PC-3 (cell line): ENCODE data around the gene ERGIC3. TPM values are rescaled to one million over a fixed set of nuclear protein-coding genes. Genes with fewer than 3 reads are reported as not detected.

Source experiments
- ATAC-seq: fragments of 200-7000 bp; cut with Tn5 transposase; 2 replicates; pipeline ENCODE4 v1.9.1; 2020; ENCODE audit warnings: mild to moderate bottlenecking, moderate library complexity
- BruUV-seq: library from RNA; stranded (reverse); fragments of 400-500 nt; replicated peaks from 2 replicates; lab custom pipeline; 2021; lab: Mats Ljungman, UMichigan
- CTCF ChIA-PET: fragments of 300-600 bp; sonication (Branson Sonifier 250); formaldehyde crosslinking; loops from one replicate; lab custom pipeline; 2022; ENCODE audit warnings: antibody characterized with exemption; lab: Charles Lee
- POLR2A ChIA-PET: fragments of 300-600 bp; sonication (Branson Sonifier 250); formaldehyde crosslinking; loops from one replicate; lab custom pipeline; 2022; ENCODE audit warnings: antibody characterized with exemption; ENCODE audit not compliant: unreplicated experiment; lab: Charles Lee
- DNase-seq: peaks from one replicate; pipeline ENCODE4 v3.0.0-alpha.2; 2015
- H2AFZ ChIP-seq: fragments of 300-600 bp; sonication (generic); 2 replicates; pipeline ENCODE4 v1.6.0; 2016; ENCODE audit warnings: antibody characterized with exemption, low read length
- H3F3A ChIP-seq: fragments of 300-600 bp; sonication (generic); one replicate; pipeline ENCODE4 v1.6.0; 2017; ENCODE audit warnings: antibody characterized with exemption, low read length, control low read depth, mild to moderate bottlenecking; ENCODE audit not compliant: unreplicated experiment
- H3K27ac ChIP-seq: fragments of 300-600 bp; sonication (generic); 2 replicates; pipeline ENCODE4 v1.5.1; 2016; ENCODE audit warnings: mild to moderate bottlenecking, low read length
- H3K27me3 ChIP-seq: fragments of 300-600 bp; sonication (generic); 2 replicates; pipeline ENCODE4 v1.6.1; 2016; ENCODE audit warnings: low read length, mixed read lengths
- H3K36me3 ChIP-seq: fragments of 300-600 bp; sonication (generic); 2 replicates; pipeline ENCODE4 v1.6.1; 2016; ENCODE audit warnings: low read depth, mixed run types, low read length, mixed read lengths
- H3K4me1 ChIP-seq: fragments of 300-600 bp; sonication (generic); 2 replicates; pipeline ENCODE4 v1.5.1; 2016; ENCODE audit warnings: low read length; ENCODE audit not compliant: insufficient read depth
- H3K4me2 ChIP-seq: fragments of 300-600 bp; sonication (generic); 2 replicates; pipeline ENCODE4 v1.6.0; 2016; ENCODE audit warnings: low read length
- H3K4me3 ChIP-seq: fragments of 300-600 bp; sonication (generic); 2 replicates; pipeline ENCODE4 v1.5.1; 2016; ENCODE audit warnings: mild to moderate bottlenecking, low read length, mixed read lengths
- H3K79me2 ChIP-seq: fragments of 300-600 bp; sonication (generic); 2 replicates; pipeline ENCODE4 v1.6.1; 2017; ENCODE audit warnings: low read length, mixed read lengths
- H3K9ac ChIP-seq: fragments of 300-600 bp; sonication (generic); 2 replicates; pipeline ENCODE4 v1.6.0; 2016; ENCODE audit warnings: mild to moderate bottlenecking, low read length
- H3K9me2 ChIP-seq: fragments of 300-600 bp; sonication (generic); replicated peaks from 2 replicates; pipeline ENCODE4 v1.6.1; 2016; ENCODE audit warnings: mixed run types, low read length, mixed read lengths
- H3K9me3 ChIP-seq: fragments of 300-600 bp; sonication (generic); 2 replicates; pipeline ENCODE4 v1.6.1; 2016; ENCODE audit warnings: low read length, mixed read lengths
- H4K20me1 ChIP-seq: fragments of 300-600 bp; sonication (generic); 2 replicates; pipeline ENCODE4 v1.6.1; 2016; ENCODE audit warnings: low read length, mixed read lengths
- EZH2 ChIP-seq: fragments of 300-600 bp; sonication (generic); IDR thresholded peaks from one replicate; pipeline ENCODE4 v1.6.1; 2017; ENCODE audit warnings: antibody characterized with exemption, mild to moderate bottlenecking, low read length; ENCODE audit not compliant: unreplicated experiment
- EZH2phosphoT487 ChIP-seq: fragments of 300-600 bp; sonication (generic); IDR thresholded peaks from 2 replicates; pipeline ENCODE4 v1.6.1; 2018; ENCODE audit warnings: mild to moderate bottlenecking, antibody characterized with exemption, low read length, borderline replicate concordance
- intact Hi-C: fragments of 100-400 bp; cut with micrococcal nuclease; formaldehyde crosslinking; loops from 2 replicates; pipeline ENCODE4 v1.9.0; 2023
- total RNA-seq: library from RNA; depleted of rRNA; stranded (reverse); fragments of >200 nt; gene quantifications from 2 replicates; pipeline ENCODE4 v1.2.3, GENCODE V29; 2014
- TF ChIP-seq, protein P1 (sequence below): fragments of 300-600 bp; sonication (generic); conservative IDR thresholded peaks from 2 replicates; pipeline ENCODE4 v1.5.1; 2017; ENCODE audit warnings: antibody characterized with exemption, low read depth, mild to moderate bottlenecking, low read length

ERGIC3 gene
- total RNA-seq, 1 experiment from 2014 or later, result 284 TPM

GRCh38 chr20:35496481-35496880, 45.4 kb upstream of the ERGIC3 start:
- H3K4me2 ChIP-seq, result no peak overlapping the region
- H3K9ac ChIP-seq, result no peak overlapping the region
- DNase-seq, result no peak
- no peaks in the 10 kb centered on the region for H3K79me2 ChIP-seq
- intact Hi-C loops, result no loop called here
- H4K20me1 ChIP-seq, result no peaks in the 10 kb centered on the region
- ATAC-seq, result no peak
- no peaks in the 10 kb centered on the region for H3K4me1 ChIP-seq
- H3K9me2 ChIP-seq, result no peaks in the 10 kb centered on the region
- H2AFZ ChIP-seq, result no peak overlapping the region
- no TSS peak for BruUV-seq
- no peak overlapping the region for H3K4me3 ChIP-seq
- TF ChIP-seq EZH2phosphoT487 (no peak), EZH2 (no peak)
- TF ChIP-seq, protein P1, sequence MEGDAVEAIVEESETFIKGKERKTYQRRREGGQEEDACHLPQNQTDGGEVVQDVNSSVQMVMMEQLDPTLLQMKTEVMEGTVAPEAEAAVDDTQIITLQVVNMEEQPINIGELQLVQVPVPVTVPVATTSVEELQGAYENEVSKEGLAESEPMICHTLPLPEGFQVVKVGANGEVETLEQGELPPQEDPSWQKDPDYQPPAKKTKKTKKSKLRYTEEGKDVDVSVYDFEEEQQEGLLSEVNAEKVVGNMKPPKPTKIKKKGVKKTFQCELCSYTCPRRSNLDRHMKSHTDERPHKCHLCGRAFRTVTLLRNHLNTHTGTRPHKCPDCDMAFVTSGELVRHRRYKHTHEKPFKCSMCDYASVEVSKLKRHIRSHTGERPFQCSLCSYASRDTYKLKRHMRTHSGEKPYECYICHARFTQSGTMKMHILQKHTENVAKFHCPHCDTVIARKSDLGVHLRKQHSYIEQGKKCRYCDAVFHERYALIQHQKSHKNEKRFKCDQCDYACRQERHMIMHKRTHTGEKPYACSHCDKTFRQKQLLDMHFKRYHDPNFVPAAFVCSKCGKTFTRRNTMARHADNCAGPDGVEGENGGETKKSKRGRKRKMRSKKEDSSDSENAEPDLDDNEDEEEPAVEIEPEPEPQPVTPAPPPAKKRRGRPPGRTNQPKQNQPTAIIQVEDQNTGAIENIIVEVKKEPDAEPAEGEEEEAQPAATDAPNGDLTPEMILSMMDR, result no peak
- H3K27me3 ChIP-seq, result no peaks in the 10 kb centered on the region
- ChIA-PET CTCF (no interaction called here), POLR2A (no interaction called here)
- no peak overlapping the region for H3K27ac ChIP-seq
- peaks cover 61% of the 10 kb centered on the region for H3K36me3 ChIP-seq
- no peaks in the 10 kb centered on the region for H3K9me3 ChIP-seq
- no peaks in the 10 kb centered on the region for H3F3A ChIP-seq

DNA sequence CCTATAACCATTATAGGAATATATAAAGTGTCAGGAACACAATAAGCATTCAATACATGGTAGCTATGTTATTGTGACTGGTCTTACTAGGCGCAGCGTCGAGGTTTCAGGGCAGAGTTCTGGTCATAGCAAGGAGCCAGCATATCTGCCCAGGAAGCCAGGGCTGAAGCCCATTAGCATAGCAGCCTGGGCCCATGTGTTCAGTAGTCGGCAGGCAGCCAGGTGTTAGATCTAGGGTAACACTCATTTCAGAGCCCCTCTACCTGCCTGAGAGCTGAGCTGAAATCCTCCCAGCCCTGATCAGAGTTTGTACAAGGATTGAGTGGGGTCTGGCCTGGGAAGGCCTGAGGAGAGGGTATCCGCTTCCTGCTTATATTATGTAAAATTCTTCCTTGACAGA, 44.6 kb upstream of the ERGIC3 start:
- Histone ChIP-seq H2AFZ (no peak overlapping the region), H3K4me1 (no peaks in the 10 kb centered on the region), H3K27ac (no peak overlapping the region), H3K27me3 (no peaks in the 10 kb centered on the region), H4K20me1 (no peaks in the 10 kb centered on the region), H3K4me3 (no peak overlapping the region), H3K9me3 (no peaks in the 10 kb centered on the region), H3F3A (no peaks in the 10 kb centered on the region), H3K4me2 (no peak overlapping the region), H3K79me2 (no peaks in the 10 kb centered on the region), H3K9me2 (no peaks in the 10 kb centered on the region), H3K9ac (no peak overlapping the region), H3K36me3 (peaks cover 61% of the 10 kb centered on the region)
- intact Hi-C loops, result no loop called here
- ATAC-seq (no peak), DNase-seq (no peak)
- TF ChIP-seq EZH2 (no peak), EZH2phosphoT487 (no peak)
- TF ChIP-seq, protein P1, result no peak
- no TSS peak for BruUV-seq
- ChIA-PET POLR2A (no interaction called here), CTCF (no interaction called here)

GRCh38 chr20:35497780-35498189, 44.1 kb upstream of the ERGIC3 start:
- no peak overlapping the region for H3K9ac ChIP-seq
- no peaks in the 10 kb centered on the region for H3K27me3 ChIP-seq
- no peak overlapping the region for H3K4me2 ChIP-seq
- DNase-seq (no peak), ATAC-seq (no peak)
- H3K79me2 ChIP-seq, result no peaks in the 10 kb centered on the region
- H3K36me3 ChIP-seq, result peaks cover 62% of the 10 kb centered on the region
- H3K27ac ChIP-seq, result no peak overlapping the region
- no TSS peak for BruUV-seq
- ChIA-PET CTCF (no interaction called here), POLR2A (no interaction called here)
- no peaks in the 10 kb centered on the region for H4K20me1 ChIP-seq
- no peaks in the 10 kb centered on the region for H3F3A ChIP-seq
- no peak for TF ChIP-seq EZH2
- no peak for TF ChIP-seq EZH2phosphoT487
- no peaks in the 10 kb centered on the region for H3K4me1 ChIP-seq
- no peaks in the 10 kb centered on the region for H3K9me3 ChIP-seq
- no peaks in the 10 kb centered on the region for H3K9me2 ChIP-seq
- intact Hi-C loops, result no loop called here
- H3K4me3 ChIP-seq, result no peak overlapping the region
- H2AFZ ChIP-seq, result no peak overlapping the region
